GM13977 (cell line): ENCODE data around the gene ARHGEF40.
A peak's percentile ranks its signal among the peaks of the same experiment; 100 is the strongest.

Experiments used
- DNase-seq: peaks from one replicate; pipeline ENCODE4 v3.0.0; 2012; ENCODE audit warnings: low spot score
- in situ Hi-C: fragments of 300-500 bp; cut with MboI; formaldehyde crosslinking; loops from one replicate; pipeline ENCODE4 v1.12.0; 2022; ENCODE audit warnings: low sequenced_read_pairs, low pct_unique_long_range_greater_than_20kb, mixed read lengths, inconsistent platforms; ENCODE audit not compliant: unreplicated experiment
- TF ChIP-seq, protein P1 (sequence below): IDR thresholded peaks from 2 replicates; pipeline ENCODE4 v1.5.1; 2012; ENCODE audit warnings: mild to moderate bottlenecking, control low read depth; ENCODE audit not compliant: insufficient read depth; ENCODE audit errors: extremely low read depth, missing control alignments

Gene ARHGEF40

DNA sequence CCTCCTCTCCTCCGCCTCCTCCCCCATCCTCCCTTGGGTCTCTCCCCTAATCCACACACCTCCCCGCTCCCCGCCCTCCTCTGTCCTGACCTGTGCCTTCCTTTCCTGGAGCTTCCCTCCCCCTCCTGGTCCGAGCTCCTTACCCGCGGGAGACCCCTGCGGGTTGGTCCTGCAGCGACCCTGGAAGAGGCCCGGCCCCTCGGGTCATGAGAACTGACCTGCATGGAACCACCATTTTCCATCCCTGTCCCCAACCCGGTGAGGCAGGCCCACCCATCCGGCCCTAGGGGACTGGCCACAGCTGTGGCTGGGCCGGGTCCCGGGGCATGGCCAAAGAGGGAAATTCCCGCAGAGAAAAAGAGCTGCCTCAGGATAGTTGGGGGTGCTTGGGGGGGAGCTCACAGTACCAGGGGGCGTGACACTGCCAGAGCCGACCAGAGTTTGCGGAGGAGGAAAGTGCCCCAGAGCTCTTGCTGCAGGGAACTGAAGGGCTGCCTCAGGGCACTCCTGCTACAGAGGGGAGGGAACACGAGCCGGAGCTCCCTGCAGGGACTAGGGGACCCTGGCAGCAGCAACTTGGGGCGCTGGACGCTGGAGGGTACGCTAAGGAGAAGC is 613 bp downstream of the ARHGEF40 start:
- TF ChIP-seq, protein P1, sequence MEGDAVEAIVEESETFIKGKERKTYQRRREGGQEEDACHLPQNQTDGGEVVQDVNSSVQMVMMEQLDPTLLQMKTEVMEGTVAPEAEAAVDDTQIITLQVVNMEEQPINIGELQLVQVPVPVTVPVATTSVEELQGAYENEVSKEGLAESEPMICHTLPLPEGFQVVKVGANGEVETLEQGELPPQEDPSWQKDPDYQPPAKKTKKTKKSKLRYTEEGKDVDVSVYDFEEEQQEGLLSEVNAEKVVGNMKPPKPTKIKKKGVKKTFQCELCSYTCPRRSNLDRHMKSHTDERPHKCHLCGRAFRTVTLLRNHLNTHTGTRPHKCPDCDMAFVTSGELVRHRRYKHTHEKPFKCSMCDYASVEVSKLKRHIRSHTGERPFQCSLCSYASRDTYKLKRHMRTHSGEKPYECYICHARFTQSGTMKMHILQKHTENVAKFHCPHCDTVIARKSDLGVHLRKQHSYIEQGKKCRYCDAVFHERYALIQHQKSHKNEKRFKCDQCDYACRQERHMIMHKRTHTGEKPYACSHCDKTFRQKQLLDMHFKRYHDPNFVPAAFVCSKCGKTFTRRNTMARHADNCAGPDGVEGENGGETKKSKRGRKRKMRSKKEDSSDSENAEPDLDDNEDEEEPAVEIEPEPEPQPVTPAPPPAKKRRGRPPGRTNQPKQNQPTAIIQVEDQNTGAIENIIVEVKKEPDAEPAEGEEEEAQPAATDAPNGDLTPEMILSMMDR: no peak
- DNase-seq: peak; percentile 67

DNA sequence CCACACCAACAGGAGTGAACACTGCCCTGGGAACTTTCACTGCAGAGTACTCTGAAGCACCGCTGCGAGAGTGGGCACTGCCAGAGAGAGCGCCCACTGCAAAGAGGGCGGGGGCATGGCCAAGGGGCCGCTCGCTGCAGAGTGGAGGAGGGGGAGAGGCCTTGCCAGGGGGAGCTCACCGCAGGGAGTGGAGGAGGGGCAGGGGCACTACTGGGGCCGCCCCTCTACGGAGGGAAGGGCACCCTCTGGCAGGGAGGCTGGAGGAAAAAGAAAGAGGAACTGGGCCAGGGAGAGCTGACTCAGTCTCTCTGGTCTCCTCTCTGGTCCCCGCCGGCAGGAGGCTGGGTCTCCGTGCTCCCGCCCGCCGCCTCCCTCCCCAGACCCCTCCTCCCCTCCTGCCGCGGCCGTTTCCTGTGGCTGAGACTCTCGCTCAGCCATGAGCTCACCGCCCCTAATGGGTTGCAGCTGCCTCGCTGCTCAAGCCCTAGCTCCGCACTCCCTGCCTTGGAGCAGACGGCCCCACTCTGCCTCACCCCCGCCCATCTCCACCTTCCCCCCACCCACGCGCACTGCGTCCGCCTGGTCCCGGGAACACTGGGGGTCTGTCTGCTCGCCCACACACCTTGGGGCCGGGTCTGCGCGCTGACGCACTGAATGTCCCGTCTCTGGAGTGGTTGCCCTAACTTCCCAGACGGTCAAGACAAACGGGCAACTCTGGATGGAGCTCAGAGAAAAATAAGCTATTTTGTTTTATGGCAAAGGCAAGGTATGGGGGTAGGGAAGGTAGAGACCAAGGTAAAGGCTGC is 1.3 kb downstream of the ARHGEF40 start:
- TF ChIP-seq, protein P1: no peak
- in situ Hi-C loops: no loop called here
- DNase-seq: peak; percentile 93

More for the DNA sequence above, 613 bp downstream of the ARHGEF40 start:
- in situ Hi-C loops: no loop called here

DNA sequence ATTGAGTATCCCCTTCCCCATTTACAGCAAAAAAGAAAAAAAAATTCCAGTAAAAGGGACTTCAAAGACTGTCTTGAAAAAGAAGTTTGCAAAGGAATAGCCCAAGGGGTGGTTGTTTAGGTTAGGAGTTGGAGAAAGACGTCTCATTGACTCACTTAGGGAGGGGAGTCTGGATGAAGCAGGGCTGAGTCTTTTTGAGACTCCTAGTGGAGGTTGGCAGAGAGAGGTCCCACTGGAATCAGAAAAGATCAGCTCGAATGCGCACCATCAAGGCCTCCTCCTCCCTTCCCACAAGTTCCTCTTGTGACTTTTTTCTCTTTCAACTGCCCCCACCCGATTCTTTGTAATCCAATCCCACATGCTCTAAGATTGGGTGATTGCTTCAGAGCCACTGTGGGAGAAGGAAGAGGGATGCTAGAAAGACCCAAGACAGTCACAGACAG is 1.9 kb downstream of the ARHGEF40 start:
- TF ChIP-seq, protein P1: no peak
- in situ Hi-C loops: no loop called here
- peak; percentile 33 for DNase-seq

DNA sequence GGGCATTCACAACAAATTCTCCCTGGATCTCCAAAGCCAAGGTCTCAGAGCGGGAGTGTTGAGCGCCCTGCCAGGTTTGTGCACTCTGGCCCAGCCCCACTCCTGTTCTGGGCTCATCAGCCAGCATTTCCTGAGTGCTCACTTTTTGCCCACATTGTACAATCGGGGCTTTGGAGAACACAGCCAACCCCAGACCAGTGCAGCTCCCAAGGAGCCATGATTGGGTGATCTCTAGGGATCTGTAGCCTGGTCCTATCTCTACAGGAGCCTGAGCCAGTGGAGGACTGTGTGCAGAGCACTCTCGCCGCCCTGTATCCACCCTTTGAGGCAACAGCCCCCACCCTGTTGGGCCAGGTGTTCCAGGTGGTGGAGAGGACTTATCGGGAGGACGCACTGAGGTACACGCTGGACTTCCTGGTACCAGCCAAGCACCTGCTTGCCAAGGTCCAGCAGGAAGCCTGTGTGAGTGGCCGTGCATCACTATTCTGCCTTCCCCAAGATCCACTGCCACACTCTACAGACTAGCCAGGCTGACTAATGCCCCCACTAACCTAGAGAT is 2.8 kb downstream of the ARHGEF40 start:
- in situ Hi-C loops: no loop called here
- TF ChIP-seq, protein P1: no peak

DNA sequence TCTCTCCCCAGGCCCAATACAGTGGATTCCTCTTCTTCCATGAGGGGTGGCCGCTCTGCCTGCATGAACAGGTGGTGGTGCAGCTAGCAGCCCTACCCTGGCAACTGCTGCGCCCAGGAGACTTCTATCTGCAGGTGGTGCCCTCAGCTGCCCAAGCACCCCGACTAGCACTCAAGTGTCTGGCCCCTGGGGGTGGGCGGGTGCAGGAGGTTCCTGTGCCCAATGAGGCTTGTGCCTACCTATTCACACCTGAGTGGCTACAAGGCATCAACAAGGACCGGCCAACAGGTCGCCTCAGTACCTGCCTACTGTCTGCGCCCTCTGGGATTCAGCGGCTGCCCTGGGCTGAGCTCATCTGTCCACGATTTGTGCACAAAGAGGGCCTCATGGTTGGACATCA is 3.8 kb downstream of the ARHGEF40 start:
- TF ChIP-seq, protein P1: no peak
- in situ Hi-C loops: no loop called here
- DNase-seq: peak; percentile 14

More for the DNA sequence above, 2.8 kb downstream of the ARHGEF40 start:
- DNase-seq: peak; percentile 23

DNA sequence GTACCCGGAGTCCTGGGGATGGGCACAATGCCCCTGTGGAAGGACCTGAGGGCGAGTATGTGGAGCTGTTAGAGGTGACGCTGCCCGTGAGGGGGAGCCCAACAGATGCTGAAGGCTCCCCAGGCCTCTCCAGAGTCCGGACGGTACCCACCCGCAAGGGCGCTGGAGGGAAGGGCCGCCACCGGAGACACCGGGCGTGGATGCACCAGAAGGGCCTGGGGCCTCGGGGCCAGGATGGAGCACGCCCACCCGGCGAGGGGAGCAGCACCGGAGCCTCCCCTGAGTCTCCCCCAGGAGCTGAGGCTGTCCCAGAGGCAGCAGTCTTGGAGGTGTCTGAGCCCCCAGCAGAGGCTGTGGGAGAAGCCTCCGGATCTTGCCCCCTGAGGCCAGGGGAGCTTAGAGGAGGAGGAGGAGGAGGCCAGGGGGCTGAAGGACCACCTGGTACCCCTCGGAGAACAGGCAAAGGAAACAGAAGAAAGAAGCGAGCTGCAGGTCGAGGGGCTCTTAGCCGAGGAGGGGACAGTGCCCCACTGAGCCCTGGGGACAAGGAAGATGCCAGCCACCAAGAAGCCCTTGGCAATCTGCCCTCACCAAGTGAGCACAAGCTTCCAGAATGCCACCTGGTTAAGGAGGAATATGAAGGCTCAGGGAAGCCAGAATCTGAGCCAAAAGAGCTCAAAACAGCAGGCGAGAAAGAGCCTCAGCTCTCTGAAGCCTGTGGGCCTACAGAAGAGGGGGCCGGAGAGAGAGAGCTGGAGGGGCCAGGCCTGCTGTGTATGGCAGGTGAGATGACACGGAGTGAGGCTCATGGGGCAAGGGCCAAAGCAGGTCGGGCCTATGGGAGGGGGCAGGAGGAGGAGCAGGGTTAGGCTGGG is 4.5 kb downstream of the ARHGEF40 start:
- in situ Hi-C loops: no loop called here
- peak; percentile 19 for DNase-seq
- TF ChIP-seq, protein P1: no peak
